CD4-positive, alpha-beta memory T cell (primary cell): Measurements from ENCODE around the gene HIC1. TPM values are rescaled to one million over a fixed set of nuclear protein-coding genes. Genes with fewer than 3 reads are reported as not detected.
A peak's percentile ranks its signal among the peaks of the same experiment; 100 is the strongest.

Source experiments
- CTCF ChIA-PET: fragments of 350-600 bp; sonication (Branson Sonifier 250); formaldehyde crosslinking; loops from one replicate; lab custom pipeline; 2021; ENCODE audit warnings: inconsistent platforms; ENCODE audit not compliant: partially characterized antibody; lab: Charles Lee
- POLR2A ChIA-PET: fragments of 350-600 bp; sonication (Branson Sonifier 250); formaldehyde crosslinking; loops from one replicate; lab custom pipeline; 2021; ENCODE audit not compliant: partially characterized antibody; lab: Charles Lee
- DNase-seq, 5 donors: peaks; one replicate each; pipeline versions ENCODE4 v3.0.0 to v3.0.0-alpha.2; 2020 to 2022; ENCODE audit warnings: mixed read lengths in 1 of 5
- H3K27ac ChIP-seq: one replicate; pipeline ENCODE4 v1.7.0; 2013; ENCODE audit warnings: low read depth, low read length
- H3K27me3 ChIP-seq: 2 replicates; pipeline ENCODE4 v1.7.0; 2013; ENCODE audit warnings: mild to moderate bottlenecking, low read length, moderate library complexity; ENCODE audit not compliant: insufficient read depth
- H3K36me3 ChIP-seq: 2 replicates; pipeline ENCODE4 v1.7.0; 2013; ENCODE audit warnings: mild to moderate bottlenecking, low read length, moderate library complexity; ENCODE audit not compliant: insufficient read depth
- H3K4me1 ChIP-seq: 2 replicates; pipeline ENCODE4 v1.7.0; 2013; ENCODE audit warnings: mild to moderate bottlenecking, low read length, moderate library complexity; ENCODE audit not compliant: insufficient read depth
- H3K4me3 ChIP-seq, 2 donors: one replicate each; pipeline ENCODE4 v1.7.0; 2013; ENCODE audit warnings: low read length in 2 of 2, mild to moderate bottlenecking in 1 of 2
- H3K9me3 ChIP-seq, 2 donors: one replicate each; pipeline ENCODE4 v1.7.0; 2013; ENCODE audit warnings: low read length in 2 of 2, control low read depth in 1 of 2; ENCODE audit not compliant: control insufficient read depth in 1 of 2
- H3K27ac Mint-ChIP-seq, 7 donors: one replicate each; pipeline ENCODE4 v1.8.0; 2020 to 2021; ENCODE audit warnings: mixed read lengths in 7 of 7, mild to moderate bottlenecking in 6 of 7, inconsistent platforms in 3 of 7, moderate library complexity in 3 of 7
- H3K27me3 Mint-ChIP-seq, 2 donors: one replicate each; pipeline ENCODE4 v1.8.0; 2020 to 2021; ENCODE audit warnings: mixed read lengths in 2 of 2
- H3K36me3 Mint-ChIP-seq, 2 donors: one replicate each; pipeline ENCODE4 v1.8.0; 2020 to 2021; ENCODE audit warnings: mixed read lengths in 2 of 2, inconsistent platforms in 1 of 2, mild to moderate bottlenecking in 1 of 2
- H3K4me1 Mint-ChIP-seq, 4 donors: one replicate each; pipeline ENCODE4 v1.8.0; 2020 to 2021; ENCODE audit warnings: mixed read lengths in 4 of 4, mild to moderate bottlenecking in 1 of 4
- H3K4me3 Mint-ChIP-seq, 8 donors: one replicate each; pipeline ENCODE4 v1.8.0; 2020 to 2021; ENCODE audit warnings: mixed read lengths in 8 of 8, mild to moderate bottlenecking in 7 of 8, moderate library complexity in 6 of 8, inconsistent platforms in 3 of 8
- H3K9me3 Mint-ChIP-seq, 8 donors: one replicate each; pipeline ENCODE4 v1.8.0; 2020 to 2021; ENCODE audit warnings: mixed read lengths in 8 of 8, mild to moderate bottlenecking in 5 of 8, inconsistent platforms in 3 of 8, moderate library complexity in 1 of 8
- intact Hi-C: fragments of 100-400 bp; cut with micrococcal nuclease; formaldehyde crosslinking; loops from one replicate; pipeline ENCODE4 v1.15.1; 2023
- polyA plus RNA-seq, 2 donors: library from polyadenylated mRNA; unstranded; fragments of 300-500 nt; fragmentation: Illumina TruSeq; gene quantifications; one replicate each; pipeline ENCODE4 v1.2.3, GENCODE V29; 2021
- total RNA-seq, 2 experiments: library from RNA; stranded (reverse); gene quantifications; one replicate each; pipeline ENCODE4 v1.2.3, GENCODE V29; 2021

Gene HIC1
- total and polyA plus RNA-seq, 4 experiments from 2014 or later = 0.39 to 5.2 (median 3.3) TPM

GRCh38 chr17:2077040-2077439 is 22.1 kb downstream of the HIC1 start:
- Histone ChIP-seq H3K4me1 (no peaks in the 10 kb centered on the region), H3K4me3 (no peak overlapping the region), H3K9me3 (no peaks in the 10 kb centered on the region), H3K27me3 (no peaks in the 10 kb centered on the region), H3K27ac (no peak overlapping the region), H3K36me3 (peaks cover 40% of the 10 kb centered on the region)
- CTCF ChIA-PET = interaction anchor here (1.0 kb wide), 1 partner anchor 161 kb away, joined by 3 read pairs; no protein-coding TSS in a partner anchor
- H3K27me3 Mint-ChIP-seq = peaks cover 0 to 1% of the 10 kb centered on the region in 2 donors
- intact Hi-C loops = no loop called here
- POLR2A ChIA-PET = no interaction called here
- H3K4me1 Mint-ChIP-seq = peaks cover 2 to 5% (median 3%) of the 10 kb centered on the region in 4 donors
- H3K4me3 Mint-ChIP-seq = no peak overlapping the region
- DNase-seq = no peak
- peaks cover 51 to 65% of the 10 kb centered on the region in 2 donors for H3K36me3 Mint-ChIP-seq
- no peaks in the 10 kb centered on the region for H3K9me3 Mint-ChIP-seq
- no peak overlapping the region for H3K27ac Mint-ChIP-seq

DNA sequence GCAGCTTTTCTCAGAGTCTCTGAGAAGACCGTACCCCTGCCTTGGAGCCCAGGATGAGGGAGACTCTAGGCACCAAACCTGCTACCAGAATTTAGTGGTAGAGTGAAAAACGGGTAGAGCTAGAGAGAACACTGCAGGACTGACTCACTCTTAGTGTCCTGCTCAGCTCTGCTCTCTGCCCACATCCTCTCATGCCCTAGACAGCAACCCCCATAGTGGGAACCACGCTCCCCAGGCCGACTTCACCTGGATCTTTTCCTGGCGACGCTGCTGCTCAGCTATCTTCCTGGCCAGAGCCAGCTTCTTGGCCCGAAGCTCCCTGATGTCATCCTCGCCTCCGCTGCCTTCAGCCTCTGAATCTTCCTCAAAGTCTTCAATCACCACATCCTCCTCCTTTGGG is 26.7 kb downstream of the HIC1 start:
- peaks cover 62 to 79% of the 10 kb centered on the region in 2 donors for H3K36me3 Mint-ChIP-seq
- ChIA-PET CTCF (interaction anchor here (2.2 to 2.7 kb wide), 2 partner anchors 23 to 163 kb away, joined by 5 to 10 read pairs; no protein-coding TSS in a partner anchor), POLR2A (interaction anchor here (0.8 to 1.7 kb wide), 2 partner anchors 133 to 163 kb away, joined by 3 to 5 read pairs; no protein-coding TSS in a partner anchor)
- intact Hi-C loops = loop anchor here (10.0 kb wide), 1 partner anchor 63 kb away; no protein-coding TSS in a partner anchor
- H3K27me3 Mint-ChIP-seq = peaks cover 0 to 1% of the 10 kb centered on the region in 2 donors
- no peaks in the 10 kb centered on the region for H3K9me3 Mint-ChIP-seq
- peaks cover 7% of the 10 kb centered on the region for H3K4me1 ChIP-seq
- no peaks in the 10 kb centered on the region for H3K9me3 ChIP-seq
- peak overlapping the region in 4 of 7 donors; percentile 22 to 70 (median 50) for H3K27ac Mint-ChIP-seq
- no peak overlapping the region for H3K4me3 ChIP-seq
- peaks cover 2 to 16% (median 15%) of the 10 kb centered on the region in 4 donors for H3K4me1 Mint-ChIP-seq
- no peak for DNase-seq
- H3K27me3 ChIP-seq = no peaks in the 10 kb centered on the region
- no peak overlapping the region for H3K27ac ChIP-seq
- H3K4me3 Mint-ChIP-seq = peak overlapping the region in 1 of 8 donors; percentile 35
- H3K36me3 ChIP-seq = peaks cover 33% of the 10 kb centered on the region

GRCh38 chr17:2082003-2082781 is 27.3 kb downstream of the HIC1 start:
- no peak for DNase-seq
- CTCF ChIA-PET = interaction anchor here (1.0 to 2.7 kb wide), 3 partner anchors 9 to 162 kb away, joined by 3 to 10 read pairs (median 5); no protein-coding TSS in a partner anchor
- Histone ChIP-seq H3K9me3 (no peaks in the 10 kb centered on the region), H3K27me3 (no peaks in the 10 kb centered on the region), H3K4me3 (no peak overlapping the region), H3K27ac (no peak overlapping the region), H3K4me1 (peaks cover 13% of the 10 kb centered on the region), H3K36me3 (peaks cover 31% of the 10 kb centered on the region)
- POLR2A ChIA-PET = interaction anchor here (0.8 to 1.7 kb wide), 2 partner anchors 11 to 162 kb away, joined by 3 to 5 read pairs; no protein-coding TSS in a partner anchor
- Mint-ChIP-seq H3K4me3 (peak overlapping the region in 1 of 8 donors; percentile 35), H3K27me3 (peaks cover 0 to 1% of the 10 kb centered on the region in 2 donors), H3K4me1 (peaks cover 7 to 23% (median 20%) of the 10 kb centered on the region in 4 donors), H3K36me3 (peaks cover 58 to 72% of the 10 kb centered on the region in 2 donors), H3K27ac (peak overlapping the region in 5 of 7 donors; percentile 14 to 70 (median 45)), H3K9me3 (no peaks in the 10 kb centered on the region)
- intact Hi-C loops = loop anchor here (10.0 kb wide), 1 partner anchor 63 kb away; no protein-coding TSS in a partner anchor

- Histone ChIP-seq H3K4me3 (no peak overlapping the region), H3K36me3 (peaks cover 22% of the 10 kb centered on the region), H3K27me3 (no peaks in the 10 kb centered on the region), H3K4me1 (peaks cover 27% of the 10 kb centered on the region), H3K9me3 (no peaks in the 10 kb centered on the region), H3K27ac (no peak overlapping the region)
- no peak for DNase-seq
- intact Hi-C loops = loop anchor here (10.0 kb wide), 1 partner anchor 61 kb away; no protein-coding TSS in a partner anchor
- no peaks in the 10 kb centered on the region for H3K9me3 Mint-ChIP-seq
- H3K27ac Mint-ChIP-seq = peak overlapping the region in 3 of 7 donors; percentile 44 to 61 (median 52)
- H3K4me1 Mint-ChIP-seq = peaks cover 21 to 37% (median 32%) of the 10 kb centered on the region in 4 donors
- ChIA-PET POLR2A (interaction anchor here (1.1 kb wide), 1 partner anchor 170 kb away, joined by 3 read pairs; no protein-coding TSS in a partner anchor), CTCF (interaction anchor here (1.0 to 2.7 kb wide), 3 partner anchors 7 to 161 kb away, joined by 3 to 10 read pairs (median 3); no protein-coding TSS in a partner anchor)
- peaks cover 0 to 1% of the 10 kb centered on the region in 2 donors for H3K27me3 Mint-ChIP-seq
- H3K4me3 Mint-ChIP-seq = no peak overlapping the region
- peaks cover 49 to 61% of the 10 kb centered on the region in 2 donors for H3K36me3 Mint-ChIP-seq
Measured at GRCh38 chr17:2083613-2084035, 28.7 kb downstream of the HIC1 start.

DNA sequence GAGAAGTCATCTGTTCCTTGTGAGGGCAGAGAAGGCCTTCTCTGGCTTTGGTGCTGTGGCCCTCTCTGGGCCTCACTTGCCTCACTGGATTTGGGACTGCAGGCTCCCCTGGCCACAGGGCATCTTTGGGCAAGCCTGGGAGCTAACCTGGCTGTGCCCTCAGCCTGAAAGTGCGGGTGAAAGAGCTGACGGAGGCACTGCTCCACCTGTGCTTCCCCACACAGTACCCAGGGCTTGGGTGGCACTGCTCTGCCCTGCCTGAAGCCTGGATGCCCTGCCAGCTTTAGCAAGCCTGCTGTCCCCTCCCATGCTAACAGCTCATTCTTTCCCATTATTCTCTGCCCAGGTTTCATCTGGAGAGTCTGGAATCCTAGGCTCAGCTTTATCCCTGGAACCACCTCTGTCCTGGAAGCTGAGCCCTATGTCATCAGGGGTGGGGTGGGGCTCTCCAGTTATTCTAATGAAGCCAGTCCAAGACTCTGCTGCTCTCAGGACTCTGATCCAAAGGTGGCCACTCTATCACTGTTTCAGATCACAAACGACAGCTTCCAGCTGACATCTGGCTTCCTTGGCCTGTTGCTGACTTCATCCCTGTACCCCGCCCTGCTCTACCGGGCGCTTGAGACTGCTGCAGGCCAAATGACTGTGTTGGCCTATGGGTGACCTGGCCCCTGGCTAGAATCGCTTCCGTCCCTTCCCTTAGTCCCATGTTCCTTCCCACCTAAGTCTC is 29.3 kb downstream of the HIC1 start:
- Histone ChIP-seq H3K27me3 (no peaks in the 10 kb centered on the region), H3K36me3 (peaks cover 22% of the 10 kb centered on the region), H3K4me1 (peaks cover 33% of the 10 kb centered on the region), H3K27ac (no peak overlapping the region), H3K4me3 (no peak overlapping the region), H3K9me3 (no peaks in the 10 kb centered on the region)
- Mint-ChIP-seq H3K27me3 (no peaks in the 10 kb centered on the region), H3K9me3 (no peaks in the 10 kb centered on the region), H3K4me1 (peaks cover 26 to 43% (median 37%) of the 10 kb centered on the region in 4 donors), H3K36me3 (peaks cover 45 to 56% of the 10 kb centered on the region in 2 donors), H3K27ac (peak overlapping the region in 2 of 7 donors; percentile 25 to 60), H3K4me3 (peak overlapping the region in 1 of 8 donors; percentile 20)
- intact Hi-C loops = loop anchor here (10.0 kb wide), 1 partner anchor 61 kb away; no protein-coding TSS in a partner anchor
- DNase-seq = no peak
- CTCF ChIA-PET = interaction anchor here (1.3 to 2.7 kb wide), 3 partner anchors 26 to 161 kb away, joined by 3 to 10 read pairs (median 3); partner anchors contain the start of gene HIC1
- POLR2A ChIA-PET = interaction anchor here (1.1 kb wide), 1 partner anchor 170 kb away, joined by 3 read pairs; no protein-coding TSS in a partner anchor

DNA sequence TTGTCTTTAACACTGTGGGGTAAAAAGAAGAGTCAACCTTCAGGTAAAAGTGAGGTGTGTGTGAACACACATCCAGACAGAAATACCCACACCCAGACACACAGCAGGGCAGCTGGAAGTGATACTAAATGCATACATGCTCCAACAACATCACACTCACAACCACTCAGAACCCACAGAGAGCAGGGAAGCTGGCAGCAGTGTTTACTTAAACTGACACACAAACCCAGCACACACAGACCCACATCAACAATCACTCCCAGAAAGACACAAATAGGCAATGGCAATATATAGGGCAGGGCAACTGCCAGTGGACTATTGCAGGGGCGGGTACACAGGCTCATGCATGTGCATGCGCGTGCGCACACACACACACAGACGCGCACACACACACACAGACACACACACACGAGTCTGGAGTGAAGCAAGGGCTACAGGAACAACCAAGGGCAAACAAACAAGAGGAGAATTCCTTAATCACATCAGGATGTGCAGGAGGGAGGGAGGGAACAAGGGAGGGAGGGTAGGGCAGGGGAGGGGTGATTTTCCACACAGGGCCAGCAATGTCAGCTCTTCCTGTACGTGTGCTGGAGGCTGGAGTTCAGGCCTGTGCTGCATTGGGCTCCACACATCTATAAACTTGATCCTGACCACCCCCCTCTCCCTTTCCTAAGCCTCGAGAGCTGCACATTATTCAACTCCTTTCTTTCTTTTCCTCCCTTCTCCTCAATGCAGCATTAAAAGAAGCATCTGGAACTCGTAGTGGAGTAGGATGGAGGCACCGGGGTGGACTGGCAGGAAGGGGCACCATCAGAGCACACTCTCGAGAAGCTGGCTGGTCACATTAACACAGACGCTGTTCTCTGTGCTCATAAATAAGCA is 30.1 kb downstream of the HIC1 start:
- H3K27ac Mint-ChIP-seq = peak overlapping the region in 3 of 7 donors; percentile 25 to 42 (median 37)
- H3K9me3 Mint-ChIP-seq = peaks cover 0 to 1% (median 0%) of the 10 kb centered on the region in 8 donors
- H3K36me3 Mint-ChIP-seq = peaks cover 44 to 49% of the 10 kb centered on the region in 2 donors
- Histone ChIP-seq H3K27me3 (no peaks in the 10 kb centered on the region), H3K4me1 (peaks cover 38% of the 10 kb centered on the region), H3K4me3 (no peak overlapping the region), H3K9me3 (no peaks in the 10 kb centered on the region), H3K27ac (no peak overlapping the region), H3K36me3 (peaks cover 22% of the 10 kb centered on the region)
- DNase-seq = no peak
- H3K27me3 Mint-ChIP-seq = no peaks in the 10 kb centered on the region
- intact Hi-C loops = loop anchor here (10.0 kb wide), 1 partner anchor 60 kb away; no protein-coding TSS in a partner anchor
- ChIA-PET CTCF (interaction anchor here (1.3 to 1.5 kb wide), 2 partner anchors 31 to 160 kb away, joined by 3 read pairs; partner anchors contain the start of gene HIC1), POLR2A (interaction anchor here (1.1 kb wide), 1 partner anchor 169 kb away, joined by 3 read pairs; no protein-coding TSS in a partner anchor)
- H3K4me3 Mint-ChIP-seq = peak overlapping the region in 2 of 8 donors; percentile 20 to 50
- H3K4me1 Mint-ChIP-seq = peaks cover 31 to 51% (median 43%) of the 10 kb centered on the region in 4 donors
